PC-9 (cell line): Measurements from ENCODE around the gene NCAPG. TPM values are rescaled to one million over a fixed set of nuclear protein-coding genes. Genes with fewer than 3 reads are reported as not detected.

Source experiments
- BruUV-seq: library from RNA; stranded (reverse); fragments of 400-500 nt; replicated peaks from 2 replicates; lab custom pipeline; 2021; lab: Mats Ljungman, UMichigan
- CTCF ChIA-PET: fragments of 300-600 bp; sonication (Branson Sonifier 250); formaldehyde crosslinking; loops from one replicate; lab custom pipeline; 2022; ENCODE audit warnings: antibody characterized with exemption; lab: Charles Lee
- POLR2A ChIA-PET: fragments of 300-600 bp; sonication (Branson Sonifier 250); formaldehyde crosslinking; loops from one replicate; lab custom pipeline; 2022; ENCODE audit warnings: antibody characterized with exemption; ENCODE audit not compliant: unreplicated experiment; lab: Charles Lee
- DNase-seq, 2 experiments: peaks; one replicate each; pipeline versions ENCODE4 v3.0.0 to v3.0.0-alpha.2; 2015 to 2022; ENCODE audit warnings: mixed read lengths in 1 of 2
- H2AFZ ChIP-seq: fragments of 200-600 bp; sonication (generic); 2 replicates; pipeline ENCODE4 v1.8.1; 2017; ENCODE audit warnings: antibody characterized with exemption
- H3F3A ChIP-seq: fragments of 200-600 bp; sonication (generic); 2 replicates; pipeline ENCODE4 v1.8.1; 2017; ENCODE audit warnings: antibody characterized with exemption, mild to moderate bottlenecking, low read depth; ENCODE audit not compliant: insufficient read depth
- H3K27ac ChIP-seq: fragments of 200-600 bp; sonication (generic); 2 replicates; pipeline ENCODE4 v1.6.1; 2016; ENCODE audit warnings: mixed run types
- H3K27me3 ChIP-seq: fragments of 200-600 bp; sonication (generic); 2 replicates; pipeline ENCODE4 v1.6.1; 2016; ENCODE audit warnings: low read depth, mixed run types; ENCODE audit not compliant: insufficient read depth
- H3K36me3 ChIP-seq: fragments of 200-600 bp; sonication (generic); 2 replicates; pipeline ENCODE4 v1.6.1; 2016; ENCODE audit warnings: low read depth, mixed run types
- H3K4me1 ChIP-seq: fragments of 200-600 bp; sonication (generic); replicated peaks from 2 replicates; pipeline ENCODE4 v1.6.1; 2016; ENCODE audit warnings: mixed run types; ENCODE audit not compliant: insufficient read depth
- H3K4me2 ChIP-seq: fragments of 200-600 bp; sonication (generic); 2 replicates; pipeline ENCODE4 v1.6.1; 2017; ENCODE audit warnings: mixed run types
- H3K4me3 ChIP-seq: fragments of 200-600 bp; sonication (generic); 2 replicates; pipeline ENCODE4 v1.6.1; 2016; ENCODE audit warnings: mixed run types
- H3K79me2 ChIP-seq: fragments of 200-600 bp; sonication (generic); 2 replicates; pipeline ENCODE4 v1.6.1; 2017; ENCODE audit warnings: low read depth, mixed run types
- H3K9me2 ChIP-seq: fragments of 200-600 bp; sonication (generic); 2 replicates; pipeline ENCODE4 v1.8.1; 2017; ENCODE audit warnings: mild to moderate bottlenecking; ENCODE audit not compliant: insufficient read depth
- H3K9me3 ChIP-seq: fragments of 200-600 bp; sonication (generic); 2 replicates; pipeline ENCODE4 v1.8.1; 2016; ENCODE audit warnings: low read depth; ENCODE audit not compliant: insufficient read depth
- H4K20me1 ChIP-seq: fragments of 200-600 bp; sonication (generic); 2 replicates; pipeline ENCODE4 v1.8.1; 2017; ENCODE audit not compliant: insufficient read depth
- EZH2 ChIP-seq: fragments of 200-600 bp; sonication (generic); IDR thresholded peaks from 2 replicates; pipeline ENCODE4 v1.8.0; 2017; ENCODE audit warnings: antibody characterized with exemption, low read depth
- intact Hi-C: fragments of 100-400 bp; cut with micrococcal nuclease; formaldehyde crosslinking; loops from one replicate; pipeline ENCODE4 v1.10.0; 2022; ENCODE audit not compliant: unreplicated experiment
- total RNA-seq: library from RNA; stranded (reverse); gene quantifications from 2 replicates; pipeline ENCODE4 v1.2.3, GENCODE V29; 2021
- TF ChIP-seq, protein P1 (sequence below): fragments of 200-600 bp; sonication (generic); conservative IDR thresholded peaks from 2 replicates; pipeline ENCODE4 v1.6.1; 2017; ENCODE audit warnings: mixed run types, antibody characterized with exemption, mild to moderate bottlenecking, moderate library complexity

Gene NCAPG
- total RNA-seq, 1 experiment from 2014 or later, result 53.7 TPM

DNA sequence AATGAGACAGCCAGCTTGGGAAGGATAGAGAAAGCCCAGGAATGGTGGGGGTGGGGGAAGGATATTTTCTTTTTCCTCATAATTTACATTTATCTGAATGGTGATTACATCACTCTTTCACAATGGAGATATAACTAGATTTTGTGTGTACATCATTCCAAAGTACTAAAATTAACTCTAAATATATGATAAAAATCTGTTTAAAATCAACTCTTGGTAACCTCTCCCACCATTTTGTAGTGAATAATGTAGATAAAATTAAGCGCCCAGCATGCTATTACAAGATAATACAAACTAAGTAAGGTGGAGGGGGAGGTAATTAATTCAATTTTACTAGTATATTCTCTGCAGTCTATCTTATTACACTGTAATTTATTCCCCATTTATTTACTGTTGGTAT, 78.9 kb downstream of the NCAPG start:
- no TSS peak for BruUV-seq
- Histone ChIP-seq H3K4me3 (no peak overlapping the region), H3K36me3 (no peaks in the 10 kb centered on the region), H3K9me2 (no peaks in the 10 kb centered on the region), H3K9me3 (no peaks in the 10 kb centered on the region), H4K20me1 (no peaks in the 10 kb centered on the region), H3K79me2 (no peaks in the 10 kb centered on the region), H3K27ac (no peak overlapping the region), H3F3A (no peaks in the 10 kb centered on the region; the same call in 1 of the 2 replicates), H3K4me1 (no peaks in the 10 kb centered on the region), H3K4me2 (no peak overlapping the region), H2AFZ (no peak overlapping the region), H3K27me3 (no peaks in the 10 kb centered on the region)
- ChIA-PET CTCF (no interaction called here), POLR2A (no interaction called here)
- no peak for DNase-seq
- intact Hi-C loops, result no loop called here
- no peak for TF ChIP-seq EZH2
- TF ChIP-seq, protein P1, sequence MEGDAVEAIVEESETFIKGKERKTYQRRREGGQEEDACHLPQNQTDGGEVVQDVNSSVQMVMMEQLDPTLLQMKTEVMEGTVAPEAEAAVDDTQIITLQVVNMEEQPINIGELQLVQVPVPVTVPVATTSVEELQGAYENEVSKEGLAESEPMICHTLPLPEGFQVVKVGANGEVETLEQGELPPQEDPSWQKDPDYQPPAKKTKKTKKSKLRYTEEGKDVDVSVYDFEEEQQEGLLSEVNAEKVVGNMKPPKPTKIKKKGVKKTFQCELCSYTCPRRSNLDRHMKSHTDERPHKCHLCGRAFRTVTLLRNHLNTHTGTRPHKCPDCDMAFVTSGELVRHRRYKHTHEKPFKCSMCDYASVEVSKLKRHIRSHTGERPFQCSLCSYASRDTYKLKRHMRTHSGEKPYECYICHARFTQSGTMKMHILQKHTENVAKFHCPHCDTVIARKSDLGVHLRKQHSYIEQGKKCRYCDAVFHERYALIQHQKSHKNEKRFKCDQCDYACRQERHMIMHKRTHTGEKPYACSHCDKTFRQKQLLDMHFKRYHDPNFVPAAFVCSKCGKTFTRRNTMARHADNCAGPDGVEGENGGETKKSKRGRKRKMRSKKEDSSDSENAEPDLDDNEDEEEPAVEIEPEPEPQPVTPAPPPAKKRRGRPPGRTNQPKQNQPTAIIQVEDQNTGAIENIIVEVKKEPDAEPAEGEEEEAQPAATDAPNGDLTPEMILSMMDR, result no peak

DNA sequence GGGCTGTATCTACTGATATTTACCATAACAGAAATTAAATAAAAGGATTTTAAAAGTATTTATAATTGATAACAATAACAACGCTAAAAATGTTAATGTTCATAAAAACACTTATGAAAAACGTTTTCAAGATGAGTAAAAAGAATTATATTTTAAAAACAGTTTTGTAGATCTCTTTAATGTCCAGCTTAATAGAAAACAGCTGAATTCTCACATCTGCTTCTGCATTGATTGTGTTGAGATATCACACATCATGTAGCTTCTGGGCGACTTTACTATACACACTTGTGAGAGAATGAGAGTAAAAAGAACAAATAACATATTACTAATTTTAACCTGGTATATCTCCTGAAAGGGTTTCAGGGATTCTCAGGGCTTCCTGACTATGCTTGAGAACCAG, 83.6 kb downstream of the NCAPG start:
- POLR2A ChIA-PET, result no interaction called here
- Histone ChIP-seq H2AFZ (no peak overlapping the region), H3K9me2 (no peaks in the 10 kb centered on the region), H3K27me3 (no peaks in the 10 kb centered on the region), H3K79me2 (no peaks in the 10 kb centered on the region), H3F3A (no peaks in the 10 kb centered on the region; the same call in 1 of the 2 replicates), H3K4me2 (no peak overlapping the region), H3K36me3 (no peaks in the 10 kb centered on the region), H3K4me3 (no peak overlapping the region), H4K20me1 (no peaks in the 10 kb centered on the region), H3K9me3 (no peaks in the 10 kb centered on the region), H3K4me1 (no peaks in the 10 kb centered on the region), H3K27ac (no peak overlapping the region)
- TF ChIP-seq EZH2, result no peak
- TF ChIP-seq, protein P1, result no peak
- intact Hi-C loops, result no loop called here
- CTCF ChIA-PET, result no interaction called here
- no TSS peak for BruUV-seq
- DNase-seq, result no peak

Other genes with a start within 250 kb of the NCAPG start
- gene LAP3, start 233.8 kb upstream of the NCAPG start, total RNA-seq, result 43.9 and 45.0 TPM in 2 replicates
- gene MED28, start 196.3 kb upstream of the NCAPG start, total RNA-seq, result 39.0 and 43.1 TPM in 2 replicates
- gene FAM184B, start 29.4 kb upstream of the NCAPG start, total RNA-seq, result not detected in 2 replicates
- gene DCAF16, start 222 bp upstream of the NCAPG start, total RNA-seq, result 53.2 and 54.2 TPM in 2 replicates
- 13.8 and 22.9 TPM in 2 replicates for gene LCORL, start 210.8 kb downstream of the NCAPG start, total RNA-seq